ENCODE results near the gene PATJ.

DNA sequence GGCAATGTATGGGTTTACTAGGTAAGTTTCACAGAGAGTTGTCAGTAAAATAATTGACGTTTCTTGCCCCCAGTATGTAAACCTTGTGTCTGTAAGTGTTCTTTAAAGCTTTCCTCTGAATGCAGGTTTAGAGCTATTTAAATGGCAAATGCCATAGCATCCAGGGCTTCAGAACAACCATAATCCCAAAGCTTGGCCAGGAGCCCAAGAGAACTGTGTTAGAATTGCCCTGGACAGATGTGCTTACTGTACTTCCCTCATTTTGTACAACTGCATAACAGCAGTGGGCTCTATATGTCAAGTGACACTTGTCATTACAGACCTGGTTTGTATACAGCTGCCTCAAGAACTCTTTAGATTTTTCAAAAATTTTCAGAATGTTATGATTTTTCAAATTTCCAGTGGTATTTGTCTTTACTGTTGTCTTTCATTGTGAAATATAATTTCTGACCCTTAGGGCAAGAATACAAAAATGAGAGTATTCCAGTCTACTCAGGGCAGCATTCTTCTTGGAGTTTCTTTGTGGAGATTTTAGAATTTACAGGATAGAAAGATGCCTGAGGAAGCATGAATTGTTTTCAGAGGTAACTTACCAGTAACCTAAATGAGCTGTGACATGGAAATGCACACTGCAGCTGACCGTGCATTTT is 315.5 kb downstream of the PATJ start:
- TF ChIP-seq POLR2AphosphoS5 (IDR thresholded peaks at IDR 0.05; ENCODE audit: borderline replicate concordance, low read depth, low read length) (no peak), EZH2 (IDR thresholded peaks at IDR 0.05) (no peak), FOXP2 (optimal IDR thresholded peaks at IDR 0.05; ENCODE audit: control extremely low read depth, extremely low read length, insufficient read depth) (no peak)
